Ramos (cell line): Measurements from ENCODE around the gene LAMB1.
"Not testable (repeated sequence)": the region's sequence is repeated elsewhere in the genome, so short reads cannot be mapped to it uniquely, and the experiment has no call there.

ENCODE experiments used
- in situ Hi-C: fragments of 300-500 bp; cut with MboI; formaldehyde crosslinking; loops from one replicate; pipeline ENCODE4 v1.14.3; 2022; ENCODE audit warnings: low sequenced_read_pairs; ENCODE audit not compliant: unreplicated experiment

The LAMB1 gene

DNA sequence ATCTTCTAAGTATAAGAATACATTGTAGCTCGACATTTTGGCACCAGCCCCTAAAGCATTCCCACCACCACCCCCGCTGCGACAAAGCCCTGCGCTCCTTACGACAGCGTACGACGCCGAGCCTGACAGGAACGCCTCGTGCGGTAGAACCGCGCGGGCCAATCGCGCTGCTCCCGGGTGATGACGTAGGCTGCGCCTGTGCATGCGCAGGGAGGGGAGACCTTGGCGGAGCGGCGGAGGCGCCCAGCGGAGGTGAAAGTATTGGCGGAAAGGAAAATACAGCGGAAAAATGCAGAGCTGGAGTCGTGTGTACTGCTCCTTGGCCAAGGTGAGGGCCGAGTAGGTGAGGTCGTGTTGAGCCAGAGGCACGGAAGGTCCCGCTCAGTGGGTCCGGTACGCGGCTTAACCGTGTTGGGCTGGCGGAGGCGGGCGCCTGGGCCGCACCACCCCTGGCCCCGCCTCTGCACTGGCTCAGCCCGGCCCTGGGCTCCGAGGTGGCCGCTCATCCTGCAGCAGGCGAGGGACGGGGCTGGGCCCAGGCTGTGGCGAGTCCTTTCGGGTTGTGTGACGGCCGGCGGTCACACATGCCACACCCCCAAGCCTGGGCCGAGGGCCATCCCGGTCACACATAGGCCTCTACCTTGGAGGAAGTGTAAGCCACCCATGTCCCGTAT lies 111.9 kb downstream of the LAMB1 start, which contains the start of gene DLD:
Gene DLD (plus strand): TSS at position 222 of the 674 bp plus-strand sequence. CDS start 68 bp downstream, at position 290.
- in situ Hi-C loops, result no loop called here

GRCh38 chr7:107890493-107890961 lies 112.4 kb downstream of the LAMB1 start:
- in situ Hi-C loops, result no loop called here

DNA sequence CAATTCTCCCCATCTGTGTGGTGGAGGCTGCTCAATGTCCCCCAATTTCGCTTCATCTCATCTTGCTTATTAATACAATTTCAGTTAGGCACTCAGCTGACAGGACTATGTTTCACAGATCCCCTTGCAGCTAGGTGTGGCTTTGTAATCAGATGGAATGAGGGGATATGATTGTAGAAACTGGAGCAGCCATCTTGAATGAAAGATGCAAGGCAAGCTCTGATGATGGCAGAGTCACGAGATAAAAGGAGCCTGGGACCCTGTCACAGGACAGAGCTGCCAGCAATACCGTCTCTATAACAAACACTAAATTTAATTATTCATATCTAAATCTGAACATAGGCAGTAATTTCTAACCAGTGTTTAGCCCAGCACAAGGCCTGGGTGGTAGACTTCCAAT lies 113.0 kb downstream of the LAMB1 start:
- in situ Hi-C loops, result no loop called here

DNA sequence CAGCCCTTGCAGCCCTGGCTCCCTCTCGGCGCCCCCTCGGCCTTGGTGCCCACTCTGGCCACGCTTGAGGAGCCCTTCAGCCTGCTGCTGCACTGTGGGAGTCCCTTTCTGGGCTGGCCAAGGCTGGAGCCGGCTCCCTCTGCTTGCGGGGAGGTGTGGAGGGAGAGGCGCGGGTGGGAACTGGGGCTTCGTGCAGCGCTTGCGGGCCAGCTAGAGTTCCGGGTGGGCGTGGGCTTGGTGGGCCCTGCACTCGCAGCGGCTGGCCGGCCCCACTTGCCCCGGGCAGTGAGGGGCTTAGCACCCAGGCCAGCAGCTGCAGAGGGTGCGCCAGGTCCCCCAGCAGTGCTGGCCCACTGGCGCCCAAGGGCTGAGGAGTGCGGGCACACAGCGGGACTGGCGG lies 115.1 kb downstream of the LAMB1 start:
- in situ Hi-C loops, result not testable (repeated sequence)

- in situ Hi-C loops, result no loop called here
These were observed 118.7 kb downstream of the LAMB1 start for GRCh38 chr7:107884066-107884818.

DNA sequence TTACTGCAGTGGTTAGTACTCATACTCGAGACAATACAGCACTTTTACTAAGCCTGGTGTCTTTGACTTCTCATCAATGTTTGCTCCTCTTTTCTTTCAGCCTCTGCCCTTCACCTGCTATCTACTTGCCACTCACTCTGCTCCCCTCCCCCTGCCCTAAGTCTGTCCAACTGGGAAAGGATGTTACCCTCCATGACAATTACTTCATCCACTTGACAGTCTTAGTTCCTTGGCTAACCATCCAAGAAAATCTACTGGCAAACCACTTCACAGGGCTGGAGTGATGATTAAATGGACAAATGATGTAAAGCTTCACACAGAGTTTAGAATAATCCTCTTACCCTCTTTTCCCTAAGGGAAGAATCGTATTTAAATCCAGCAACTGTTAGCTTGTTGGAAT lies 120.2 kb downstream of the LAMB1 start:
- in situ Hi-C loops, result no loop called here

GRCh38 chr7:107879400-107880035 lies 123.4 kb downstream of the LAMB1 start:
- in situ Hi-C loops, result loop anchor here (10.0 kb wide), 3 partner anchors 695 to 1085 kb away; no protein-coding TSS in a partner anchor

- in situ Hi-C loops, result loop anchor here (10.0 kb wide), 3 partner anchors 694 to 1084 kb away; no protein-coding TSS in a partner anchor
These were observed 124.3 kb downstream of the LAMB1 start for GRCh38 chr7:107878636-107879035.

GRCh38 chr7:107877731-107878382 lies 125.1 kb downstream of the LAMB1 start:
- in situ Hi-C loops, result loop anchor here (10.0 kb wide), 3 partner anchors 693 to 1083 kb away; no protein-coding TSS in a partner anchor

DNA sequence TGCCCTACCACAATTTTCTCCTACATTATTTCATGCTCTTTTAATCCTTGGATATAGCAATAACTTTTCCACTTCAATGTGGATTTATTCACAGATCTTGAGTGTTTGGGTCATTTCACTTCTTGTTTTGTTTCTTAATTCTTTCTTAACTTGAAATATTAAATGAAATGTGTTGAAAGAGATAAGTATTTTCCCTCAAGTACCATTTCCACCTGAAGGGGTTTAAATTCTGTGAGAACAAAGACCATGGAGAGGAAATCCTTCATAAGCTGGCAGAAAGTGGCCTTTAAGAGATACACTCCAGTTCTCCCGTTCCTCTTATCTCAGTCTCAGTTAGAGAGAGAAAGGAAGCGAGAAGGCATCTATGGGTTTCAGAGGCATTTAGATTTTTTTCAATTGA lies 126.0 kb downstream of the LAMB1 start:
- in situ Hi-C loops, result loop anchor here (10.0 kb wide), 3 partner anchors 692 to 1082 kb away; no protein-coding TSS in a partner anchor

DNA sequence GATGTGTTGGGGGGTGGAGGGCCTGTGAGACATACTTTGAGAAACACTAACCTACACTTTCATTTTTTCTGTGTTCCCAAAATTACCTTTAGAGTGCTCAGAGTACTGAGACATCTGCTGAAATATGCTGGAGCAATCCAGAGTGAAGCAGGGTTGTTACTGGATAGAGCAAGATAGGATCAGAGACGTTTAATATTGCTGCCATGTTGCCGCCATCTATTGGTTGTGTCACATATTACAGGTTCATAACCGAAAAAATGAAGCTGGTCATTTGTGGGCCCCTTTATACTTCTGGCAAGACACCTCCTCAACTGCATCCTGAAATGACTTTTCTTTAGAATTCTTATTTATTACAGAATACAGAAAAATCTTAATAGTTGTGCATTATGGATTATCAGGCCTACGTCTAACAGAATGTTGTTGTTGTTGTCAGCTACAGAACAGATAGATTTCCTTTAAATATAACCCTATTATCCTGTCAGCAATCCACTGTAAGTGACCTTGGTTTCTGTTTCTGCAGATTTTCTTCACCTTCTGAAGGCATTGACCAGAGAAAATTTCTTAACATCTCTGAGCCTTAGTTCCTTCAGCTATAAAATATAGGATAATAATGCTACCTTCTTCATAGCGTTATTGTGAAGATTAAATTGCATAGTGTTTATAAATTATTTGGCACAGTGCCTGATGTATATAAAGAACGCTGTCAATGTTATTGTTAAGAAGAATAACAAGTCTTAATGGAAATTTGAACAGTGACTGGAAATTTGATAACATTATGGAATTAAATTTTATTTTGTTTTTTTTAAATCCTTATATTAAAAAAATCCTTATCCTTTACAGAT lies 128.1 kb downstream of the LAMB1 start:
- in situ Hi-C loops, result loop anchor here (10.0 kb wide), 3 partner anchors 690 to 1080 kb away; no protein-coding TSS in a partner anchor

GRCh38 chr7:107874111-107874510 lies 128.8 kb downstream of the LAMB1 start:
- in situ Hi-C loops, result loop anchor here (10.0 kb wide), 3 partner anchors 689 to 1079 kb away; no protein-coding TSS in a partner anchor
